ENCODE measurements around the gene CD3G.
"Not testable (repeated sequence)": the region's sequence is repeated elsewhere in the genome, so short reads cannot be mapped to it uniquely, and the experiment has no call there.

CD3G gene

DNA sequence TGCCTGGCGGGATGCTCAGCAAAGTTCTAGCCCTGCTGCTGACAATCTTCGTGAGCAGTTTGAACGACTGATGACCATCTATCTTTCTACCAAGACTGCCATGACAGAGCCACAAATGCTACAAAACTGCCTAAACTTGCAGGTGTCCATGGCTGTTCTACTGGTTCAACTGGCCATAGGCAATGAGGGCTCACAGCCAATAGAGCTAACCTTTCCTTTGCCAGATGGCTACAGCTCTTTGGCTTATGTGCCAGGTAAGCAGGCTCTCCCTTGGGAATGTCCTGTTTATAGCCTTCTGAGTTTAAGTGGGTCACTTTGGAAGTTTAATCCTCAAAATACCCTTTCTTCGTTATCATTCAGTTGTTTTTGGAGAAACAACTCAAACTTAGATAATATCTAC, 35.4 kb downstream of the CD3G start:
- DNase-seq (ENCODE audit: low read depth), result no peak

DNA sequence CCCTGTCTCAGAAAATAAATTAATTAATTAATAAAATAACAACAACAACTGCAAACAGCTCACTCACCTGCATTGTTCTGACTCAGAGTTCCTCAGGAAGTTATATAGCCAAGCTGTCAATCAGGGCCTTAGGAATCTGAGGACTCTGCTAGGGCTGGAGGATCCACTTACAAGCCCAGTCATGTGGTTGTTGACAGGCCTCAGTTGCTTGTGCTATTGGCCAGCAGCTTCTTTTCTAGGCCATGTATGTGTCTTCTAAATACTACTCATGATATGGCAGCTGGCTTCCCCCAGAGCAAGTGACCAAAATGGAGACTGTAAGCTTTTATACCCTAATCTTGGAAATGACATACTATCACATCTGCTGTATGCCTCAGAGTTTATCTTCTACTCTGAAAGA, 36.4 kb downstream of the CD3G start:
- no peak for DNase-seq (ENCODE audit: low read depth)

DNA sequence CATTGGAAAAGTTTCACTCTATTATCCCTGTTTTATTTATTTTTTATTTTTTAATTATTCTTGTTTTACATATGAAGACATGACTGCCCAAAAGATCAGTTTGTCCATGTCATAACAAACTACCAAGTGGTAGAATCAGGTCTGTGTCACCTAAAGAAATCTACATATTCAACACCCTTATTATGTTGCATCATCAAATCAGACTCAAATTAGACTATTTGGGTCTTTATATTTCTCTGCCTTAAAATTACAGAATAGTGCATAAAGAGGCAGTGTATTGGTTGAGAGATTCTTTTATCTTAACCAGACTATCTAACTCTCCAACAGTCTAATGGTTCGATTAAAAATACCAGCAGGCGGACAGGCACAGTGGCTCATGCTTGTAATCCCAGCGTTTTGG, 38.8 kb downstream of the CD3G start:
- no peak for DNase-seq (ENCODE audit: low read depth)

DNA sequence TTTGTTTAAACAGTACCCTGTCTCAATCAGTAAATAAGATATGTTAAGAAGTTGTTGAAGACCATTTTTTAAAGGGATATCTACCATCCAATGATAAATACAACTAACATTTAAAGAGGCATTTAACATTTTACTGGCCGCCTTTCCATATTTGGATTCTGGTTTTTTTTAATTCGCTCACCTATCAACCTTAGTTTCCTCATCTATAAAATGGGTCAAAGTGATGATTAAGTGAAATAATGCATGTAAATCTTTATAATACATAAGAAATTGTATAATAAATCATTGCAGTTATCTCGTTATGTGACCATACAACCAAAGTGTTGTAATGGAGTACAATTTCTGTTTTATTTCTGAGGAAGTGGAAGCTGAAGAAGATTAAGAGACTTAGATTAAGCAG, 39.5 kb downstream of the CD3G start:
- no peak for DNase-seq (ENCODE audit: low read depth)

DNA sequence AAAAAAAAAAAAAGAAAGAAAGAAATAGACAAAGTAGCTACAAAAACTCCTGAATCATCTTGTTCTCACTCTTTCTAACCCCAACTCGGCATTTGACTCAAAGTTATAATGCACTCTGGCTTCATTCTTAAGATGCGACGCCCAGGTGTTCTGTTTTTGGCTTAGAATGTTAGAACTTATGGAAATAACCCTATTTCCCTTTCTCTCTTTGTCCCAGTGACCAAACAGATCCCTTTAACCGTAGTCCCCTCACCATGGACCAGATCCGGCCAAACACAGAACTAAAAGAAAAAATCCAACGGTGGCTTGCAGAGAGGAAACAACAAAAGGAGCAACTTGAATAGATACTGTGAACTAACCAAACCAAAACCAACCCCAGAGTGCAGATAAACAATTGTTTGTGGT, 52.0 kb downstream of the CD3G start:
- DNase-seq (ENCODE audit: low read depth), result no peak

DNA sequence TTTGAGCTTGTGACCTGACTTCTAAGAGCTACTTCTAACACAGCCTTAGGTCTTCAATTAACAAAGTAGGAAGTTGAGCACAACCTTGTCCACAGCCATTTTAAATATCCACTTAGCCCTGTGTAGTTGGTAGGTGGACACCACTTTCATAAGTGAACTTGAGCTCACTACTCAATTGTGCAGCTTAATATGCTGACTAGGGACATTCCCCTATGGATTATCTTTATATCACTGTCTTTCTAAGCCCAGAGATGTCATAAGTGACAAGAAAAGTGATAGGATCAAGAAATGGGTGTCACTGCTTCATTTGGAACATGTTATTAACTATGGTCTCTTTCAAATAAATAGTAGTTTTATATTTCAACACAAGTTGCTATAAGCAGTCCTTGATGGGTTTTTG, 53.3 kb downstream of the CD3G start:
- no peak for DNase-seq (ENCODE audit: low read depth)

DNA sequence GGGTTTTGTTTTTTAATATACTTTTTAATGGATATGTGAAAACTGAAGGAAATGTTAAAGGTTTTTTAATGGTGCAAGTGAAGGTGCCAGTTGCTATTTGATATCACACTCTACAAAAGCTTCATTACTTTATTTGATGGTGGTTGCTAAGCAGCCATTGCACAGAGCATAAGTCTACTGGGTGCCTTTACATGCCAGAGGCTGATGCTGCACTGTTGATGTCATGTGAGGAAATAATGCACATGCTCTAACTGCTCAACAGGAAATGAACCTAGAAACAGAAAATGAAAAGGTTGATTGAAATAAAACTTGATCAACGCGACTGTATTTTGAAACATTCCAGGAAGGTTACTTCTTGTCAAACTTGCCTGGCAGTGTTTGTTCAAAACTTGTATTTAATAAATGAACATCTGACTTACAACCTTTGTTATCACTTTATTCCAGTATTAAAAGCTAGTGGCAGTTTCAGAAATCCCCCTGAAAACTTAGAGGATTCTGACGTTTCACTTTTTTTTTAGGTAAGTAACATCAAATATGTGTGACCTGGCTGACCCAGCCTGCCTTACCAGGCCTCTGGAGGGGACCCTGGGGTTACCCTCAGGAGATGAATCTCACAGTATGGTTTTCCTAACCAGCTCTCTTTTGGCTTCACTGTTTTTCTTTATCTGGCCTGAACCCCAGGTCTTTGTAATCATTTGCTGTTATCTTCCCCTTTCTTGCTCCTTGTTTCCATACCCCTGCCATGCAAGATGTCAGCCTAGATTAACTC, 54.8 kb downstream of the CD3G start:
- peak; percentile 12 for DNase-seq (ENCODE audit: low read depth)

DNA sequence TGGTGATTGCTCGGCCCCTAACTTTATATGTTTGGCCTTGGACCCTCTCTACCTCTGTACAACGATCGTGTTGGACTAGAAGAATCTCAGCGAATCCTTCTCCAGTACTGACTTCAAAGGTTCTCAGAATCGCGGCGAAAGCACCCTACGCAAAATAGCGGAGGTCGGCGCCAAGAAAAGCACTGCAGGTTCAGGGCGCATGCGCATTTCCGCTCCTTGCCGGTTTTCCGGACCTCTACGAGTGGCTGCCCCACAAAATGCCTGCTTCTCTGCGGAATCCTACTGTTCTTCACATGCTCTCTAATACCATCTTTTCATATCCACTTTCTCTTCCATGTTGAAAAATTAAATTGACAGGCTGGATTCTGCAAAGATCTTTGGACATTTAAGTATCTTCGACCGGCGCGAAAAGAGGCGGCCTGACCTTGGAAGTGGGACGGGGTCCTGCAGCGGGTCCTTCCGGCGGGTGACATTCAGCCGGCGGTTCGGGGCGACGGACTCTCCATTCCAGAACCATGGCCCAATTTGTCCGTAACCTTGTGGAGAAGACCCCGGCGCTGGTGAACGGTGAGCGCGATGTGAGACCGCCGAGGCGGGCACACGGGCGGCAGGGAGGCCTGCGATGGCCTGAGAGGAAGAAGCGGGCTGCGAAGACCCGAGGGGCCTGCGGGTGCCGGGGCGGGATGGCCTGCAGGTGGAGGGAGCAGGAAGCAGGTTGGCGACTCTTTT, 57.2 kb downstream of the CD3G start, which contains the start of gene ATP5MG:
ATP5MG (plus strand) TSS at position 456 of the 729 bp plus-strand sequence; CDS start at position 516, 60 bp downstream.
- DNase-seq (ENCODE audit: low read depth), result peak; percentile 91

DNA sequence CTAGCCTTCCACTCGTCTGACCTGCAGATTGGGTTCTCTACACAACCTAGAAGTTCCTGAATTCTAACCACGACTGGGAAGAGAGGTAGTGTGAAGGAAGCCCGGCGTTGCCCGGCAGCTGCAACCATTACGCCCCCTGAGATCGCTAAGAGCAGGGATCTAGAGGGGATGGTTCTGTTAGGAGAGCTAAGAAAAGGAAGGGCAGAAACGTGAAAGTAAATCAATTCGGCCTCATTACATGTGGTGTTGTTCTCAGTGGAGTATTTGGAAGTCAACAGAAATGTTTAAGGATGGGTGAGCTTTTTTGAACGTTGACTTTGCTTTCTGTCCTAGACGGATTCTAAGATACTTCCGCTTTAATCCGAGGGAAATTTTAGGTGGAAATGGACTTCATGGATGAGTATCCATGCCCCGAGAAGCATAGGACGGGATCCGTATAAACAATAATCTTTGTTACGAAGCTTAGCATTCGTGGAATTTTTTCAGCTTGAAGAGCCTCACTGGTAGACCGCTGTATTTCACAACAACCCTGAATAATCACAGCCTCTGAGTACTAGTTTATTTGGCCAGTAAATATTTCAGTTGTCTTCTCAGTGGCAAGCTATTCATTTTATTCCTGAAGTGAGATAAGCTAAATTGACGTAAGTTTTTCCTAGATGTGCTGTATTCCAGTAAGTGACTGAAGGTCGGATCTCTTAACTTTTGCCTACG, 57.9 kb downstream of the CD3G start:
- DNase-seq (ENCODE audit: low read depth), result no peak

DNA sequence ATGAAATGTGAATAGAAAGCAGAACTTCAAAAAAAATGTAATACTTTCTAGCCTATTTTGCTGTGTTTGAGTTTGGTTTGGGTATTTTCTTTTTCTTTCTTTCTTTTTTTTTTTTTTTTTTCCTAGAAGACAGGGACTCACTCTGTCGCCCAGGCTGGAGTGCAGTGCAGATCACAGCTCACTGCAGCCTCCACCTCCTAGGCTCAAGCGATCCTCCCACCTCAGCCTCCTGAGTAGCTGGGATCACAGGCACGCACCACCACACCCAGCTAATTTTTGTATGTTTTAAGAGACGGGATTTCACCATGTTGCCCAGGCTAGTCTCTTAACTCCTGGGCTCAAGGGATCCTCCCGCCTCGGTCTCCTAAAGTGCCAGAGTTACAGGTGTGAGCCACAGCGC, 58.5 kb downstream of the CD3G start:
- not testable (repeated sequence) for DNase-seq (ENCODE audit: low read depth)

All from activated T-cell treated with anti-CD3 and anti-CD28 coated beads for 1 hour (primary cell).